Coronary artery (tissue), 2 donors: ENCODE measurements around the gene ARL2.

Source experiments
- DNase-seq: peaks from one replicate; pipeline ENCODE4 v3.0.0-alpha.2; 2017; ENCODE audit warnings: low spot score
- H3K27ac ChIP-seq, 2 donors: fragments of 200-600 bp; sonication (generic); one replicate each; pipeline ENCODE4 v1.5.1; 2016 to 2019
- H3K4me3 ChIP-seq: fragments of 200-600 bp; sonication (generic); 2 replicates; pipeline ENCODE4 v1.5.1; 2016; ENCODE audit warnings: mild to moderate bottlenecking, moderate library complexity
- TF ChIP-seq, protein P1 (sequence below): fragments of 200-600 bp; sonication (generic); IDR thresholded peaks from one replicate; pipeline ENCODE4 v1.5.1; 2019; ENCODE audit warnings: antibody characterized with exemption

ARL2 gene

DNA sequence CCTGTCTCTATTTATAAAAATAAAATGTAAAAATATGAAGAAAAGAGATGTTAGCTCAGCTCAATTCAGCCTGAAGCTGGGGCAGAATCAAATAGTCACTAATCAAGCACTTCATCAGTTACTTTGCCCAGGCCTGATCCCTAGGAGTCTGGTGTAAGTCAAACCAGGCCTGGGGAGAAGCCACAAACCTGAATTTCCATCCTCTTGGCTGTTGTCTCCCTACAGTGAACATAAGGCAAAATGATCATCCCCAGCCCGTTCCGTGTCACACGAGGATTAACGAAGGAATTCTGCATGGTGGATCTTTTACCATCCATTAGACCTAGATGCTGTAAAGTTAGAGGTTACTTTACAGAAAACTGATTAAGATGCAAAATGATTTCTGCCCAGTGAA is 50.9 kb downstream of the ARL2 start:
- no peak for DNase-seq
- Histone ChIP-seq H3K27ac (no peak overlapping the region), H3K4me3 (no peak overlapping the region)
- TF ChIP-seq, protein P1, sequence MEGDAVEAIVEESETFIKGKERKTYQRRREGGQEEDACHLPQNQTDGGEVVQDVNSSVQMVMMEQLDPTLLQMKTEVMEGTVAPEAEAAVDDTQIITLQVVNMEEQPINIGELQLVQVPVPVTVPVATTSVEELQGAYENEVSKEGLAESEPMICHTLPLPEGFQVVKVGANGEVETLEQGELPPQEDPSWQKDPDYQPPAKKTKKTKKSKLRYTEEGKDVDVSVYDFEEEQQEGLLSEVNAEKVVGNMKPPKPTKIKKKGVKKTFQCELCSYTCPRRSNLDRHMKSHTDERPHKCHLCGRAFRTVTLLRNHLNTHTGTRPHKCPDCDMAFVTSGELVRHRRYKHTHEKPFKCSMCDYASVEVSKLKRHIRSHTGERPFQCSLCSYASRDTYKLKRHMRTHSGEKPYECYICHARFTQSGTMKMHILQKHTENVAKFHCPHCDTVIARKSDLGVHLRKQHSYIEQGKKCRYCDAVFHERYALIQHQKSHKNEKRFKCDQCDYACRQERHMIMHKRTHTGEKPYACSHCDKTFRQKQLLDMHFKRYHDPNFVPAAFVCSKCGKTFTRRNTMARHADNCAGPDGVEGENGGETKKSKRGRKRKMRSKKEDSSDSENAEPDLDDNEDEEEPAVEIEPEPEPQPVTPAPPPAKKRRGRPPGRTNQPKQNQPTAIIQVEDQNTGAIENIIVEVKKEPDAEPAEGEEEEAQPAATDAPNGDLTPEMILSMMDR: no peak

GRCh38 chr11:65065851-65066250 is 51.9 kb downstream of the ARL2 start:
- TF ChIP-seq, protein P1: no peak
- DNase-seq: no peak
- Histone ChIP-seq H3K27ac (no peak overlapping the region), H3K4me3 (no peak overlapping the region)

GRCh38 chr11:65066315-65066714 is 52.4 kb downstream of the ARL2 start:
- Histone ChIP-seq H3K4me3 (no peak overlapping the region), H3K27ac (no peak overlapping the region)
- TF ChIP-seq, protein P1: no peak
- no peak for DNase-seq

- Histone ChIP-seq H3K4me3 (no peak overlapping the region), H3K27ac (no peak overlapping the region)
- TF ChIP-seq, protein P1: no peak
- no peak for DNase-seq
Observed at GRCh38 chr11:65066805-65067291, 52.9 kb downstream of the ARL2 start.

- no peak overlapping the region for H3K4me3 ChIP-seq
- no peak overlapping the region for H3K27ac ChIP-seq
- no peak for DNase-seq
- TF ChIP-seq, protein P1: no peak
Observed at GRCh38 chr11:65067446-65067845, 53.5 kb downstream of the ARL2 start.

DNA sequence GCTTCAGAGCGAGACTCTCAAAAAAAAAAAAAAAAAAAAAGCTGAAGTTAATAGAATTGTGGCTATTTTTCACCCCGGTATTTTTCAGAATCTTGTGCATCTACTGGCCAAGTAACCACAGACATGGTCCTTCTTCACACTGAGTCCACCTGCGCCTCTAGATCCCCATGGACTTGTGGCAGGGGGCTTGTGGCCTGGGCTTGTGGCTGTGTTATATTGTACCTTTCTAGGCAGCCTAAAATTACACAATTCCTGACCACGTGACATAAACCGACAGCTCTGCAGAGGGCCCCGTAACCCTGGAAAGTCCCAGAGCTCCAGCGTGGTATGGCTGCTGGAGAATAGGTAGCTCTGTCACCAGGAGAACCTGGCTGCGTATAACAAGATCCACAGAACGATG is 55.3 kb downstream of the ARL2 start:
- DNase-seq: no peak
- no peak overlapping the region for H3K4me3 ChIP-seq
- H3K27ac ChIP-seq: no peak overlapping the region
- TF ChIP-seq, protein P1: no peak
